HepG2 (cell line): ENCODE measurements around the gene ZRANB2.

Experiments used
- CEBPB ChIP-seq: IDR thresholded peaks from 2 replicates; pipeline ENCODE4 v1.6.1; 2011; ENCODE audit warnings: low read depth, low read length, improper control_type of control experiment, borderline replicate concordance
- FOXM1 ChIP-seq: sonication (generic); formaldehyde crosslinking; IDR thresholded peaks from 2 replicates; pipeline ENCODE4 v1.5.0; 2020; ENCODE audit warnings: missing genetic modification reagents
- HNF4G ChIP-seq, 2 experiments: sonication (generic) in 1 of 2; formaldehyde crosslinking in 1 of 2; IDR thresholded peaks; 2 replicates each; pipeline versions ENCODE4 v1.4.0 to v1.6.1; 2011 to 2020; ENCODE audit warnings: borderline replicate concordance in 2 of 2, low read depth in 2 of 2, mild to moderate bottlenecking in 2 of 2, low read length in 1 of 2, missing genetic modification reagents in 1 of 2, moderate library complexity in 1 of 2
- TF ChIP-seq, protein P1 (sequence below): sonication (generic); formaldehyde crosslinking; IDR thresholded peaks from 2 replicates; pipeline ENCODE4 v1.4.0; 2020; ENCODE audit warnings: missing genetic modification reagents
- TF ChIP-seq, protein P2 (sequence below): sonication (generic); formaldehyde crosslinking; IDR thresholded peaks from 2 replicates; pipeline ENCODE4 v1.5.0; 2020; ENCODE audit warnings: mild to moderate bottlenecking, missing genetic modification reagents, moderate library complexity
- TF ChIP-seq, protein P3 (sequence below): IDR thresholded peaks from 2 replicates; pipeline ENCODE4 v1.6.1; 2012; ENCODE audit warnings: low read length, improper control_type of control experiment
- TF ChIP-seq, protein P4 (sequence below): sonication (generic); formaldehyde crosslinking; IDR thresholded peaks from 2 replicates; pipeline ENCODE4 v1.5.0; 2020; ENCODE audit warnings: mild to moderate bottlenecking, missing genetic modification reagents

DNA sequence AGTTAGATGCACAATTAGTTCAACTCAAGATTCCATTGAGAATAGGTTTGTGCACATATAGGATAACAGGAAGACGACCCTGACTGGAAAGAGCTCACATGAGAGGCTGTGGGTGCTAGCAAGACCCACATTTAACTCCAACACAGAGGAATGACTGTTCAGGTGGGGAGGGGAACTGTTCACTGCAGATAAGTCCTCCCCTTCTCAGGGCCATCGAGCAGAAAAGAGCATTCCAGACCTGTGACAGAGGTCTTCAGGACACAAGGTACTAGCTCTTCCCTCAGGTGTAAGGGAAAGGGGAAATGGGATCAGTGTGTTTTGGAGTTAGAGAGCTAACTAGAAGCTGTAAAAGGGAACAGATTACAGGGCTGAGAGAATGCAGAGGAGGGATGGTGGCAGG lies 41.9 kb downstream of the ZRANB2 start:
- TF ChIP-seq, protein P1, sequence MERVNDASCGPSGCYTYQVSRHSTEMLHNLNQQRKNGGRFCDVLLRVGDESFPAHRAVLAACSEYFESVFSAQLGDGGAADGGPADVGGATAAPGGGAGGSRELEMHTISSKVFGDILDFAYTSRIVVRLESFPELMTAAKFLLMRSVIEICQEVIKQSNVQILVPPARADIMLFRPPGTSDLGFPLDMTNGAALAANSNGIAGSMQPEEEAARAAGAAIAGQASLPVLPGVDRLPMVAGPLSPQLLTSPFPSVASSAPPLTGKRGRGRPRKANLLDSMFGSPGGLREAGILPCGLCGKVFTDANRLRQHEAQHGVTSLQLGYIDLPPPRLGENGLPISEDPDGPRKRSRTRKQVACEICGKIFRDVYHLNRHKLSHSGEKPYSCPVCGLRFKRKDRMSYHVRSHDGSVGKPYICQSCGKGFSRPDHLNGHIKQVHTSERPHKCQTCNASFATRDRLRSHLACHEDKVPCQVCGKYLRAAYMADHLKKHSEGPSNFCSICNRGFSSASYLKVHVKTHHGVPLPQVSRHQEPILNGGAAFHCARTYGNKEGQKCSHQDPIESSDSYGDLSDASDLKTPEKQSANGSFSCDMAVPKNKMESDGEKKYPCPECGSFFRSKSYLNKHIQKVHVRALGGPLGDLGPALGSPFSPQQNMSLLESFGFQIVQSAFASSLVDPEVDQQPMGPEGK (CRISPR knock-in tag) = no peak
- TF ChIP-seq CEBPB (no peak), FOXM1 (CRISPR knock-in tag) (no peak), HNF4G (IDR thresholded peaks at IDR 0.05; ENCODE audit: borderline replicate concordance, low read depth, low read length) (no peak), HNF4G (CRISPR knock-in tag; IDR thresholded peaks at IDR 0.05; ENCODE audit: borderline replicate concordance, low read depth) (no peak)
- TF ChIP-seq, protein P2, sequence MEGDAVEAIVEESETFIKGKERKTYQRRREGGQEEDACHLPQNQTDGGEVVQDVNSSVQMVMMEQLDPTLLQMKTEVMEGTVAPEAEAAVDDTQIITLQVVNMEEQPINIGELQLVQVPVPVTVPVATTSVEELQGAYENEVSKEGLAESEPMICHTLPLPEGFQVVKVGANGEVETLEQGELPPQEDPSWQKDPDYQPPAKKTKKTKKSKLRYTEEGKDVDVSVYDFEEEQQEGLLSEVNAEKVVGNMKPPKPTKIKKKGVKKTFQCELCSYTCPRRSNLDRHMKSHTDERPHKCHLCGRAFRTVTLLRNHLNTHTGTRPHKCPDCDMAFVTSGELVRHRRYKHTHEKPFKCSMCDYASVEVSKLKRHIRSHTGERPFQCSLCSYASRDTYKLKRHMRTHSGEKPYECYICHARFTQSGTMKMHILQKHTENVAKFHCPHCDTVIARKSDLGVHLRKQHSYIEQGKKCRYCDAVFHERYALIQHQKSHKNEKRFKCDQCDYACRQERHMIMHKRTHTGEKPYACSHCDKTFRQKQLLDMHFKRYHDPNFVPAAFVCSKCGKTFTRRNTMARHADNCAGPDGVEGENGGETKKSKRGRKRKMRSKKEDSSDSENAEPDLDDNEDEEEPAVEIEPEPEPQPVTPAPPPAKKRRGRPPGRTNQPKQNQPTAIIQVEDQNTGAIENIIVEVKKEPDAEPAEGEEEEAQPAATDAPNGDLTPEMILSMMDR (CRISPR knock-in tag) = no peak
- TF ChIP-seq, protein P3, sequence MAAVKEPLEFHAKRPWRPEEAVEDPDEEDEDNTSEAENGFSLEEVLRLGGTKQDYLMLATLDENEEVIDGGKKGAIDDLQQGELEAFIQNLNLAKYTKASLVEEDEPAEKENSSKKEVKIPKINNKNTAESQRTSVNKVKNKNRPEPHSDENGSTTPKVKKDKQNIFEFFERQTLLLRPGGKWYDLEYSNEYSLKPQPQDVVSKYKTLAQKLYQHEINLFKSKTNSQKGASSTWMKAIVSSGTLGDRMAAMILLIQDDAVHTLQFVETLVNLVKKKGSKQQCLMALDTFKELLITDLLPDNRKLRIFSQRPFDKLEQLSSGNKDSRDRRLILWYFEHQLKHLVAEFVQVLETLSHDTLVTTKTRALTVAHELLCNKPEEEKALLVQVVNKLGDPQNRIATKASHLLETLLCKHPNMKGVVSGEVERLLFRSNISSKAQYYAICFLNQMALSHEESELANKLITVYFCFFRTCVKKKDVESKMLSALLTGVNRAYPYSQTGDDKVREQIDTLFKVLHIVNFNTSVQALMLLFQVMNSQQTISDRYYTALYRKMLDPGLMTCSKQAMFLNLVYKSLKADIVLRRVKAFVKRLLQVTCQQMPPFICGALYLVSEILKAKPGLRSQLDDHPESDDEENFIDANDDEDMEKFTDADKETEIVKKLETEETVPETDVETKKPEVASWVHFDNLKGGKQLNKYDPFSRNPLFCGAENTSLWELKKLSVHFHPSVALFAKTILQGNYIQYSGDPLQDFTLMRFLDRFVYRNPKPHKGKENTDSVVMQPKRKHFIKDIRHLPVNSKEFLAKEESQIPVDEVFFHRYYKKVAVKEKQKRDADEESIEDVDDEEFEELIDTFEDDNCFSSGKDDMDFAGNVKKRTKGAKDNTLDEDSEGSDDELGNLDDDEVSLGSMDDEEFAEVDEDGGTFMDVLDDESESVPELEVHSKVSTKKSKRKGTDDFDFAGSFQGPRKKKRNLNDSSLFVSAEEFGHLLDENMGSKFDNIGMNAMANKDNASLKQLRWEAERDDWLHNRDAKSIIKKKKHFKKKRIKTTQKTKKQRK = no peak
- TF ChIP-seq, protein P4, sequence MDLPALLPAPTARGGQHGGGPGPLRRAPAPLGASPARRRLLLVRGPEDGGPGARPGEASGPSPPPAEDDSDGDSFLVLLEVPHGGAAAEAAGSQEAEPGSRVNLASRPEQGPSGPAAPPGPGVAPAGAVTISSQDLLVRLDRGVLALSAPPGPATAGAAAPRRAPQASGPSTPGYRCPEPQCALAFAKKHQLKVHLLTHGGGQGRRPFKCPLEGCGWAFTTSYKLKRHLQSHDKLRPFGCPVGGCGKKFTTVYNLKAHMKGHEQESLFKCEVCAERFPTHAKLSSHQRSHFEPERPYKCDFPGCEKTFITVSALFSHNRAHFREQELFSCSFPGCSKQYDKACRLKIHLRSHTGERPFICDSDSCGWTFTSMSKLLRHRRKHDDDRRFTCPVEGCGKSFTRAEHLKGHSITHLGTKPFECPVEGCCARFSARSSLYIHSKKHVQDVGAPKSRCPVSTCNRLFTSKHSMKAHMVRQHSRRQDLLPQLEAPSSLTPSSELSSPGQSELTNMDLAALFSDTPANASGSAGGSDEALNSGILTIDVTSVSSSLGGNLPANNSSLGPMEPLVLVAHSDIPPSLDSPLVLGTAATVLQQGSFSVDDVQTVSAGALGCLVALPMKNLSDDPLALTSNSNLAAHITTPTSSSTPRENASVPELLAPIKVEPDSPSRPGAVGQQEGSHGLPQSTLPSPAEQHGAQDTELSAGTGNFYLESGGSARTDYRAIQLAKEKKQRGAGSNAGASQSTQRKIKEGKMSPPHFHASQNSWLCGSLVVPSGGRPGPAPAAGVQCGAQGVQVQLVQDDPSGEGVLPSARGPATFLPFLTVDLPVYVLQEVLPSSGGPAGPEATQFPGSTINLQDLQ (CRISPR knock-in tag) = no peak
